GM23248 (cell line): ENCODE measurements around the gene ATRX.

Experiments used
- EZH2 ChIP-seq: fragments of 200-600 bp; sonication (generic); IDR thresholded peaks from 2 replicates; pipeline ENCODE4 v1.6.1; 2018; ENCODE audit warnings: antibody characterized with exemption, mild to moderate bottlenecking; ENCODE audit not compliant: insufficient read depth, poor library complexity, severe bottlenecking
- EZH2phosphoT487 ChIP-seq: fragments of 200-600 bp; sonication (generic); IDR thresholded peaks from 2 replicates; pipeline ENCODE4 v1.6.1; 2018; ENCODE audit warnings: antibody characterized with exemption, moderate library complexity, mild to moderate bottlenecking, low read depth; ENCODE audit not compliant: insufficient read depth

- TF ChIP-seq EZH2 (no peak), EZH2phosphoT487 (no peak)
These were observed 163.3 kb downstream of the ATRX start for GRCh38 chrX:77622672-77623071.
